Activated naive CD8-positive, alpha-beta T cell treated with anti-CD3 and anti-CD28 coated beads, Interleukin-2, amount 50 U/mL, for 24 hours (primary cell): ENCODE results near the gene SLC25A22.

Experiments
- ATAC-seq: fragments of 150-1000 bp; cut with Tn5 transposase; one replicate; pipeline ENCODE4 v1.10.0; 2021
- DNase-seq: peaks from one replicate; pipeline ENCODE4 v3.0.0; 2021
- H3K27ac Mint-ChIP-seq: one replicate; pipeline ENCODE4 v1.8.0; 2021; ENCODE audit warnings: mild to moderate bottlenecking, mixed read lengths
- H3K27me3 Mint-ChIP-seq: one replicate; pipeline ENCODE4 v1.8.0; 2021; ENCODE audit warnings: mixed read lengths
- H3K36me3 Mint-ChIP-seq: one replicate; pipeline ENCODE4 v1.8.0; 2021; ENCODE audit warnings: low read depth, mixed read lengths
- H3K4me1 Mint-ChIP-seq: one replicate; pipeline ENCODE4 v1.8.0; 2021; ENCODE audit warnings: mixed read lengths
- H3K4me3 Mint-ChIP-seq: one replicate; pipeline ENCODE4 v1.8.0; 2021; ENCODE audit warnings: mild to moderate bottlenecking, moderate library complexity, mixed read lengths
- H3K9me3 Mint-ChIP-seq: one replicate; pipeline ENCODE4 v1.8.0; 2021; ENCODE audit warnings: mixed read lengths

SLC25A22 gene

GRCh38 chr11:808427-809286, 10.6 kb upstream of the SLC25A22 start:
- peaks cover 36% of the 10 kb centered on the region for H3K36me3 Mint-ChIP-seq
- ATAC-seq, result no peak
- H3K9me3 Mint-ChIP-seq, result no peaks in the 10 kb centered on the region
- peak overlapping the region; percentile 93 for H3K4me3 Mint-ChIP-seq
- H3K27me3 Mint-ChIP-seq, result no peaks in the 10 kb centered on the region
- no peak for DNase-seq
- peak overlapping the region; percentile 98 for H3K27ac Mint-ChIP-seq
- H3K4me1 Mint-ChIP-seq, result peaks cover 45% of the 10 kb centered on the region

DNA sequence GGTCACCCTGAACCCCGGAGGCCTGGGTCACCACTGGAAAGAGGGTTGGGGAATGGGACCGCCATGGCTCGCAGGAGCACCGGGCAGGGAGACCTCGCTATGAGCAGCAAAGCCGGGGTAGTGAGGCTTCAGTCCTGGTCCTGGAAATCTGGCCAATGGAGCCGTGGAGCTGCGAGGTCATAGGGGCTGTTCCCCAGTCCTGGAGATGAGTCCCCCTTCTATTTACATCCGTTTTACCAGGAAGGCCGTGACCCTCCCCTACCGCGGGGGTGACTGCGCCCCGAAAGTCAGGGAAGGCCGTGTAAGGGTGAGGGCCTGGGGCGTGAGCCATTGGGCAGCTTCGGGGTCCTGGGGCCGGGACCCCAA, 6.5 kb upstream of the SLC25A22 start:
- Mint-ChIP-seq H3K9me3 (no peaks in the 10 kb centered on the region), H3K4me3 (peak overlapping the region; percentile 77), H3K36me3 (peaks cover 1% of the 10 kb centered on the region), H3K27ac (peak overlapping the region; percentile 39), H3K4me1 (peaks cover 21% of the 10 kb centered on the region), H3K27me3 (no peaks in the 10 kb centered on the region)
- DNase-seq (no peak), ATAC-seq (no peak)

- Mint-ChIP-seq H3K27ac (peak overlapping the region; percentile 39), H3K9me3 (no peaks in the 10 kb centered on the region)
- no peak for ATAC-seq
These were observed 5.9 kb upstream of the SLC25A22 start for GRCh38 chr11:803770-804598.

DNA sequence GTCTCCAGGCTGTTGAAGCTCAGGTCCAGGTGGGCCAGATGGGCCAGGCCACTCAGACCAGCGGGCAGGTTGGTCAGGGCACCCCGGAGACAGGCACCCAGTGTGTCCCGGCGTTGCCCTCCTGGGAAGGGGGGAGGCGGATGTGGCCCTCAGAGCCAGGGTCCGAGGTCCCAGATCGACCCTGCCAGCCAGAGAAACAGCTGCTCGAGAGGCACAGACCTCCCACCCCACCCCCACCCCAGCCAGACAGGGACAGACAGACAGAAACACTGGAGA, 5.3 kb upstream of the SLC25A22 start:
- peaks cover 13% of the 10 kb centered on the region for H3K4me1 Mint-ChIP-seq
- H3K4me3 Mint-ChIP-seq, result peak overlapping the region; percentile 45
- no peaks in the 10 kb centered on the region for H3K9me3 Mint-ChIP-seq
- no peak overlapping the region for H3K27ac Mint-ChIP-seq
- H3K36me3 Mint-ChIP-seq, result no peaks in the 10 kb centered on the region
- DNase-seq (no peak), ATAC-seq (no peak)
- no peaks in the 10 kb centered on the region for H3K27me3 Mint-ChIP-seq

More at GRCh38 chr11:803770-804598, 5.9 kb upstream of the SLC25A22 start:
- H3K27me3 Mint-ChIP-seq, result no peaks in the 10 kb centered on the region
- no peak for DNase-seq
- H3K4me1 Mint-ChIP-seq, result peaks cover 19% of the 10 kb centered on the region
- peaks cover 1% of the 10 kb centered on the region for H3K36me3 Mint-ChIP-seq
- H3K4me3 Mint-ChIP-seq, result peak overlapping the region; percentile 77

DNA sequence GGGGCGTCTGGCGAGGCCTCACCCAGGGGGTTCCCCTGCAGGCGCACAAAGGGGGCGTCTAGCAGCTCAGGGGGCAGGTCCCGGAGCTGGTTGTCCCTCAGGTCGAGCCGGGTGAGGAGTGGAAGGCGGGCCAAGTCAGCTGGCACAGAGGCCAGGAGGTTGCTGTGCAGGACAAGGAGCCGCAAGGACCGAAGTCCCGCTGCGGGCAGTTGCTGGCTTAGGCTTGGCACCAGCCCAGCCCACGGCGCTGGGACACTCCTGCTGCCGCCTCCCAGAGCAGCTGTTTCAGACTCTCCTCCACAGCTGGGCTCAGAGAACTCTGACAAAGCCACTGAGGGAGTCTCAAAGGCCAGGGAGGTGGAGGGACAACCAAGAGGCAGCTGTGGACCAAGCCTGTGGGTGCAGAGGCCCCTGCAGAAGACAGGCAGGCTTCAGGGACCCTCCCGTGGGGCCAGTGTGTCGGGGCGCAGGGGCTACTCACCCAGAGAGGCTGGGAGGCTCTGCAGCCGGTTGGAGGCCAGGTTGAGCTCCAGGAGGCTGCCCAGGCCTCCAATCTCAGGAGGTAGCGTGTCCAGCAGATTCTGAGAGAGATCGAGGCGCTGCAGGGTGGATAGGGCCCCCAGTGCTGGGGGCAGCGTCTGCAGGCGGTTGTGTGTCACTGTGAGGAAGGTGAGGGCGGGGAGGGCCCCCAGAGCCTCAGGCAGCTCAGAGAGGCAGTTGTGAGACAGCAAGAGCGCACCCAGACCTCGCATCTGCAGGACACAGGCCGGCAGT, 4.8 kb upstream of the SLC25A22 start:
- H3K27ac Mint-ChIP-seq, result no peak overlapping the region
- DNase-seq (no peak), ATAC-seq (no peak)
- H3K9me3 Mint-ChIP-seq, result no peaks in the 10 kb centered on the region
- H3K36me3 Mint-ChIP-seq, result no peaks in the 10 kb centered on the region
- H3K4me3 Mint-ChIP-seq, result peak overlapping the region; percentile 43
- peaks cover 9% of the 10 kb centered on the region for H3K4me1 Mint-ChIP-seq
- no peaks in the 10 kb centered on the region for H3K27me3 Mint-ChIP-seq

DNA sequence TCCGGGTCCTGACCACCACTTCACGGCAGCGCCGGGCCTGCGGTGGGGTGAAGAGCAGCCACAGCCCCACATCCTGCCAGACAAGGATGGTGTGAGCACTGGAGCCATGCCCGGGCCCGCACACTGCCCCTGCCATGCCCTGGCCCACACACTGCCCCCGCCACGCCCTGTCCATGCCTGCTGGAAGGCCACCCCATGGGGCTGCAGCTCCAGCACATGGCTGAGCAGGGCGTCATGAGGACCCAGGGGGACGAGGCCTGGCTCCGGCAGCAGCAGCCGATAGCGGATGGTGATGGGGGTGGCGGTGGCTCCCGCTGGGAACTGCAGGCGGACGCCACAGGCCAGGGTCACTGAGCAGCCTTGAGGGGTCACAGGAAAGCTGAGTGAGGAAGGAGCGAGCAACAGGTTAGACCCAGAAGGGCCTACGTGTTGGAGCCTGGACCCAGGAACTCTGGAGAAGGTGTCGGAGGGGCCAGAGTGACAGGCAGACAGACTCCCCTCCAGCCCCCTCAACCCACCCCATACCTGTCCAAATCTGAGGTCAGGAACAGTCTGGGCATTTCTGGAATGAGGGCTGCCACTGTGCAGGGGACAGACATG, 4.0 kb upstream of the SLC25A22 start:
- no peak for ATAC-seq
- no peaks in the 10 kb centered on the region for H3K36me3 Mint-ChIP-seq
- H3K27ac Mint-ChIP-seq, result no peak overlapping the region
- H3K4me3 Mint-ChIP-seq, result no peak overlapping the region
- H3K9me3 Mint-ChIP-seq, result no peaks in the 10 kb centered on the region
- peaks cover 7% of the 10 kb centered on the region for H3K4me1 Mint-ChIP-seq
- no peak for DNase-seq
- no peaks in the 10 kb centered on the region for H3K27me3 Mint-ChIP-seq

DNA sequence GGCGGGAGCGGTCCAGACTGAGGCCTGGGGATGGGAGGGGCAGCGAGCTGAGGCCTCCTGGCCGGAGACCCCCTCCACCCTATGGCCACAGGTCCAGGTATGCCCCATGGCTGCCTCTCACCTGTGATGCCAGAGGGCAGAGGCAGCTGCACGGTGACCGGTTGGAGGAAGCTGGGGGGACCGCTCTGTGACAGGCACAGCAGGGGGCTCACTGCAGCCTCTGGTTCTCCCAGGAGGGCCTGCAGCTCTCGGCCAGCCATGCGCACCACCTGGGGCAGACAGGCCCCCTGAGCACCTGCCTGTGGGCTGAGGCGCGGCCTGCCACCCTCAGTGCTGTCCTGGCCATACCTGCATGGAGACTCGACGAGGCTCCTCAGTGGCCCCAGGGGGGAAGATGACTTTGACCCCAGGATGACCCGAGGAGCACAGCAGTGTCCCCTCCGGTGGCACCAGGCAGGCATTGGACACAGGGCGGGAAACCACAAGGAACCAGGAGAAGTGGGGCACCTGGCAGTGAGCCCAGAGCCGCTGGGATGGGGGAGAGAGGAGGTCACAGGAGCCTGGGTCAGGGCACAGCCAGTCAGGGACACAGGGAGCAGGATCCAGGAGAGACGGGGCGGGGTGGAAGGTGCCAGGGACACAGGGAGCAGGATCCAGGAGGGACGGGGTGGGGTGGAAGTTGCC, 3.2 kb upstream of the SLC25A22 start:
- Mint-ChIP-seq H3K4me1 (peaks cover 11% of the 10 kb centered on the region), H3K4me3 (no peak overlapping the region), H3K36me3 (no peaks in the 10 kb centered on the region), H3K27ac (no peak overlapping the region), H3K9me3 (no peaks in the 10 kb centered on the region), H3K27me3 (no peaks in the 10 kb centered on the region)
- DNase-seq (no peak), ATAC-seq (no peak)

GRCh38 chr11:800473-800872, 2.4 kb upstream of the SLC25A22 start:
- H3K27me3 Mint-ChIP-seq, result no peaks in the 10 kb centered on the region

GRCh38 chr11:799641-800316, 1.7 kb upstream of the SLC25A22 start:
- no peak for DNase-seq
- Mint-ChIP-seq H3K27ac (no peak overlapping the region), H3K4me1 (peaks cover 9% of the 10 kb centered on the region), H3K4me3 (no peak overlapping the region), H3K36me3 (peaks cover 2% of the 10 kb centered on the region), H3K27me3 (no peaks in the 10 kb centered on the region), H3K9me3 (no peaks in the 10 kb centered on the region)
- no peak for ATAC-seq

More at GRCh38 chr11:800473-800872, 2.4 kb upstream of the SLC25A22 start:
- Mint-ChIP-seq H3K27ac (no peak overlapping the region), H3K4me1 (peaks cover 10% of the 10 kb centered on the region), H3K36me3 (peaks cover 2% of the 10 kb centered on the region), H3K4me3 (no peak overlapping the region), H3K9me3 (no peaks in the 10 kb centered on the region)
- DNase-seq (no peak), ATAC-seq (no peak)

DNA sequence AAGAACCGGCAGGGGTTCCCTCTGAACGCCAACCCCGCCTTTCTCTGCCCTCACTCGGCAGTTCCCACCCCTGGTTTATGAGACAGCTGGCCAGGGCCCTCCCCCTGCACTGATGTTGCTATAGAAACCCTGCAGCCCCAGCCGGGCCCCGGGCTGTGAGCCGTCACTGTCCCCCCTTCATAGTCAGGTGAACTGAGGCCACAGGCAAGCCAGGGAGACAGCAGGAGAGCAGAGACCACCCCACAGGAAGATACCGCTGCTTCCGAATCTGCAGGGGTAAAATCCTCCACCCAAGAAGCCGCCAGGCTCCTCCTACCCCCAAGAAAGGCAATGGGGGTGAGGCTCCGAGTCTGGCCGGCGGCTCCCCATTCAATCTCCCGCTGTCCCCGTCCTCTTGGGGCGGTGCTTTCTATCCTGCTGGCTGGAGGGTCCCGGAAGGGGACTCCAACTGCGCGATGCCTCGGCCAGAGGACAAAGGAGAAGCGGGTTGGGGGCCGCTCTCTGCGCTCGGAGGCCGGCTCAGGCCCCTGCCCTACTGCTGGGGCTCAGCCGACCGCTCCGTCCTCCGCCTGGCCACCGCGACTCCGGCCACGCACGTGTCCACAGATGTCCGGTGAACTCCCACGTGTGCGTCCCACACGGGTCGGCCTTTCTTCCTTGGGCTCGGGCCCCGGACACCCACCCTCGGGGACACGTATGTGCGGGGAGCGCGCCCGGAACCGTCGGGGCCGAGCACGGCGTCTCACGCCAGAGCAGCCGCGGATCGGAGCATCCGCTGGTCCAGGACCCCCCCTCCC, 587 bp downstream of the SLC25A22 start:
- H3K27me3 Mint-ChIP-seq, result no peaks in the 10 kb centered on the region
- DNase-seq, result peak; percentile 84
- H3K4me1 Mint-ChIP-seq, result peaks cover 6% of the 10 kb centered on the region
- peak overlapping the region; percentile 92 for H3K4me3 Mint-ChIP-seq
- peak overlapping the region; percentile 84 for H3K27ac Mint-ChIP-seq
- peaks cover 2% of the 10 kb centered on the region for H3K36me3 Mint-ChIP-seq
- H3K9me3 Mint-ChIP-seq, result no peaks in the 10 kb centered on the region
- ATAC-seq, result peak; percentile 63

DNA sequence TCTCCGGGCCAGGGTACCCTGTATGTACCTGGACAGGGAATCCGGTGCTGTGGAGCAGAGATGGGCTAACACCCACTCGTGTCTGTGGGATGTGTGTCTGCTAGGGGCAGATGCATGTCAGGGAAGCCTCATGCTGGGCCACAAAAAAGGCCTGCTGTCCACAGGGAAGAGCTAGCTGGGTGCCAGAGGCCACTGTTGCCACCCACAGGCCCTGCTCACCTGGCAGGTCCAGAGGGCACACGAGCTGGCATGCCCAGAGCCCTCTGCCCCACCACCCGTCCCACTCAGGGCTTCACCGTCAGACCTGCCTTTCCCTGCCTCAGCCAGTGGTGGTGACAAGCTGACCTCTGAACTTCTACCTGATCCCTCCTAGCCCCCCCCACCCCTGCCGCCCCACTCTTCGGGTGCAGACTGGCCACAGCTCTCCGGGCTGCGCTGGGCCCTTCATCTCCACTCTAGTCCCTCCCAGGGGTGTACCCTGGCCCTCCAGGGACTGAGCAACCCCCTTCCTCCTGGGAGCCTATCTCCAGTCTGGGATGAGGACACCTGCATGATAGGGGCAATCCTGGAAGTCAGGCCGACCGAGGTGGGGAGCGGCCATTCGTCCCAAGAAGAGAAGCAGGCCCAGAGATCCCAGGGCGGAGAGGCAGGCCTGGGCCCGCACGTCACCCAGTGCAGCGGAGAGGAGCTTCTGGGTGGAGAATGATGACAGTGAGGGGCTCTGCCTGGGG, 1.4 kb downstream of the SLC25A22 start:
- peaks cover 2% of the 10 kb centered on the region for H3K36me3 Mint-ChIP-seq
- H3K4me3 Mint-ChIP-seq, result peak overlapping the region; percentile 92
- H3K27me3 Mint-ChIP-seq, result no peaks in the 10 kb centered on the region
- ATAC-seq (no peak), DNase-seq (no peak)
- H3K27ac Mint-ChIP-seq, result peak overlapping the region; percentile 84
- peaks cover 6% of the 10 kb centered on the region for H3K4me1 Mint-ChIP-seq
- no peaks in the 10 kb centered on the region for H3K9me3 Mint-ChIP-seq
